Fibroblast of the conjunctiva (primary cell): ENCODE measurements around the gene KCNMA1.

Experiments used
- DNase-seq: peaks from one replicate; pipeline ENCODE4 v3.0.0-alpha.2; 2010; ENCODE audit warnings: low read depth

Gene KCNMA1

GRCh38 chr10:77633376-77633775, 4.2 kb downstream of the KCNMA1 start:
- no peak for DNase-seq

GRCh38 chr10:77631241-77631640, 6.4 kb downstream of the KCNMA1 start:
- no peak for DNase-seq

- DNase-seq = no peak
Observed at GRCh38 chr10:77630507-77630848, 7.1 kb downstream of the KCNMA1 start.

- DNase-seq = no peak
Observed at GRCh38 chr10:77629775-77630506, 7.7 kb downstream of the KCNMA1 start.

- no peak for DNase-seq
Observed at GRCh38 chr10:77628906-77629730, 8.5 kb downstream of the KCNMA1 start.

GRCh38 chr10:77626266-77626935, 11.2 kb downstream of the KCNMA1 start:
- no peak for DNase-seq

- no peak for DNase-seq
Observed at GRCh38 chr10:77625379-77625778, 12.2 kb downstream of the KCNMA1 start.

- DNase-seq = no peak
Observed at GRCh38 chr10:77622889-77623291, 14.7 kb downstream of the KCNMA1 start.

GRCh38 chr10:77620731-77621130, 16.9 kb downstream of the KCNMA1 start:
- DNase-seq = no peak

GRCh38 chr10:77619964-77620703, 17.5 kb downstream of the KCNMA1 start:
- no peak for DNase-seq

- no peak for DNase-seq
Observed at GRCh38 chr10:77618117-77618516, 19.5 kb downstream of the KCNMA1 start.

GRCh38 chr10:77616766-77617165, 20.8 kb downstream of the KCNMA1 start:
- no peak for DNase-seq

- DNase-seq = no peak
Observed at GRCh38 chr10:77614778-77615625, 22.6 kb downstream of the KCNMA1 start.

- no peak for DNase-seq
Observed at GRCh38 chr10:77613476-77614130, 24.0 kb downstream of the KCNMA1 start.

GRCh38 chr10:77611670-77612069, 25.9 kb downstream of the KCNMA1 start:
- DNase-seq = no peak

- DNase-seq = no peak
Observed at GRCh38 chr10:77611221-77611620, 26.4 kb downstream of the KCNMA1 start.

GRCh38 chr10:77609781-77610272, 27.8 kb downstream of the KCNMA1 start:
- no peak for DNase-seq

GRCh38 chr10:77608281-77608680, 29.3 kb downstream of the KCNMA1 start:
- no peak for DNase-seq

GRCh38 chr10:77606751-77607150, 30.9 kb downstream of the KCNMA1 start:
- no peak for DNase-seq

GRCh38 chr10:77605466-77605865, 32.1 kb downstream of the KCNMA1 start:
- DNase-seq = no peak

GRCh38 chr10:77604941-77605351, 32.7 kb downstream of the KCNMA1 start:
- no peak for DNase-seq
